HepG2 (cell line): ENCODE results near the gene DHX32. TPM values are rescaled to one million over a fixed set of nuclear protein-coding genes. Genes with fewer than 3 reads are reported as not detected.

Source experiments
- ATAC-seq: fragments of 200-7000 bp; cut with Tn5 transposase; 3 replicates; pipeline ENCODE4 v1.9.1; 2020; ENCODE audit warnings: mild to moderate bottlenecking, moderate library complexity
- BruUV-seq: library from RNA; stranded (reverse); fragments of 400-500 nt; replicated peaks from 2 replicates; lab custom pipeline; 2021; lab: Mats Ljungman, UMichigan
- CTCF ChIA-PET: fragments of 300-600 bp; formaldehyde crosslinking; extraction: SDS; loops from one replicate; lab custom pipeline; 2021; ENCODE audit warnings: low total read pairs, inconsistent platforms, low intra/inter-chr PET ratio; lab: Yijun Ruan, JAX
- POLR2A ChIA-PET: fragments of 350-600 bp; sonication (Branson Sonifier 250); formaldehyde crosslinking; loops from one replicate; lab custom pipeline; 2020; ENCODE audit warnings: antibody characterized with exemption, inconsistent platforms; lab: Yijun Ruan, JAX
- DNase-seq: peaks from one replicate; pipeline ENCODE4 v3.0.0-alpha.2; 2015; ENCODE audit warnings: low spot score
- FAIRE-seq: peaks from 3 replicates; lab custom pipeline; 2011; peaks lifted over from hg19 to GRCh38; lab: Jason Lieb, UNC
- H2AFZ ChIP-seq: one replicate; pipeline ENCODE4 v1.6.1; 2011; ENCODE audit warnings: low read length, inconsistent platforms
- H3K27ac ChIP-seq: fragments of 300-600 bp; 3 replicates; pipeline ENCODE4 v1.8.0; 2011; ENCODE audit warnings: mixed run types, mild to moderate bottlenecking, mixed read lengths, low read length, inconsistent platforms; ENCODE audit not compliant: insufficient read depth; ENCODE audit errors: extremely low read length
- H3K27me3 ChIP-seq, 2 experiments: fragments of 200-600 bp in 1 of 2; 2 replicates in 1 of 2; 3 replicates in 1 of 2; pipeline versions ENCODE4 v1.6.0 to v1.8.0; 2011; ENCODE audit warnings: low read length in 2 of 2, mild to moderate bottlenecking in 2 of 2, moderate library complexity in 2 of 2, inconsistent platforms in 1 of 2; ENCODE audit not compliant: insufficient read depth in 2 of 2, control insufficient read depth in 1 of 2
- H3K36me3 ChIP-seq, 2 experiments: fragments of 200-600 bp in 1 of 2; replicated peaks in 1 of 2; 2 replicates in 1 of 2; 3 replicates in 1 of 2; pipeline versions ENCODE4 v1.5.1 to v1.8.0; 2011; ENCODE audit warnings: low read length in 2 of 2, inconsistent platforms in 1 of 2; ENCODE audit not compliant: insufficient read depth in 2 of 2, control insufficient read depth in 1 of 2
- H3K4me1 ChIP-seq: 2 replicates; pipeline ENCODE4 v1.5.1; 2012; ENCODE audit warnings: low read length, inconsistent platforms; ENCODE audit not compliant: insufficient read depth
- H3K4me2 ChIP-seq: 2 replicates; pipeline ENCODE4 v1.6.0; 2011; ENCODE audit warnings: low read depth, low read length, inconsistent platforms
- H3K4me3 ChIP-seq, 3 experiments: fragments of 200-600 bp in 1 of 3; sonication (generic), shearing (Covaris generic) in 1 of 3; replicated peaks in 1 of 3; 2 replicates each; pipeline ENCODE4 v1.5.1; 2011 to 2016; ENCODE audit warnings: low read length in 3 of 3, inconsistent platforms in 2 of 3, low read depth in 2 of 3, mild to moderate bottlenecking in 2 of 3, control low read depth in 1 of 3, mixed read lengths in 1 of 3; ENCODE audit not compliant: insufficient read depth in 1 of 3
- H3K79me2 ChIP-seq: one replicate; pipeline ENCODE4 v1.6.1; 2011; ENCODE audit warnings: low read length, inconsistent platforms; ENCODE audit not compliant: insufficient read depth
- H3K9ac ChIP-seq: 2 replicates; pipeline ENCODE4 v1.6.0; 2011; ENCODE audit warnings: mild to moderate bottlenecking, low read depth, low read length, inconsistent platforms; ENCODE audit not compliant: insufficient read depth
- H3K9me3 ChIP-seq: 2 replicates; pipeline ENCODE4 v1.5.1; 2012; ENCODE audit warnings: mild to moderate bottlenecking, low read length
- H4K20me1 ChIP-seq: 2 replicates; pipeline ENCODE4 v1.6.0; 2011; ENCODE audit warnings: inconsistent platforms, mild to moderate bottlenecking, low read length, moderate library complexity; ENCODE audit not compliant: insufficient read depth
- AGO2 ChIP-seq: fragments of 200-400 bp; formaldehyde crosslinking; optimal IDR thresholded peaks from 2 replicates; pipeline ENCODE3; 2017; ENCODE audit warnings: mild to moderate bottlenecking, low read depth, low read length, moderate library complexity
- DNMT1 ChIP-seq: sonication (generic); formaldehyde crosslinking; IDR thresholded peaks from 2 replicates; pipeline ENCODE4 v1.5.1; 2020; ENCODE audit warnings: mild to moderate bottlenecking, missing genetic modification reagents
- ELF4 ChIP-seq: sonication (generic); formaldehyde crosslinking; IDR thresholded peaks from 2 replicates; pipeline ENCODE4 v1.5.0; 2020; ENCODE audit warnings: missing genetic modification reagents, mild to moderate bottlenecking, moderate library complexity, borderline replicate concordance
- ESRRA ChIP-seq: sonication (generic); formaldehyde crosslinking; IDR thresholded peaks from 2 replicates; pipeline ENCODE4 v1.5.1; 2020; ENCODE audit warnings: mild to moderate bottlenecking, low read depth, missing genetic modification reagents
- GZF1 ChIP-seq: sonication (generic); formaldehyde crosslinking; IDR thresholded peaks from 2 replicates; pipeline ENCODE4 v1.5.1; 2020; ENCODE audit warnings: mild to moderate bottlenecking, missing genetic modification reagents
- KLF15 ChIP-seq: sonication (generic); formaldehyde crosslinking; IDR thresholded peaks from 2 replicates; pipeline ENCODE4 v1.8.1; 2023; ENCODE audit warnings: borderline replicate concordance, mild to moderate bottlenecking, inconsistent platforms, missing genetic modification reagents, mixed read lengths
- MEIS2 ChIP-seq: sonication (generic); formaldehyde crosslinking; IDR thresholded peaks from 2 replicates; pipeline ENCODE4 v1.9.0; 2021; ENCODE audit warnings: mild to moderate bottlenecking, missing genetic modification reagents
- POGZ ChIP-seq: sonication (generic); formaldehyde crosslinking; IDR thresholded peaks from 2 replicates; pipeline ENCODE4 v1.4.0; 2020; ENCODE audit warnings: mild to moderate bottlenecking, missing genetic modification reagents
- RAD21 ChIP-seq: fragments of 450-650 bp; formaldehyde crosslinking; IDR thresholded peaks from 2 replicates; pipeline ENCODE4 v1.5.0; 2020; ENCODE audit warnings: mild to moderate bottlenecking
- SETDB1 ChIP-seq: sonication (generic); formaldehyde crosslinking; IDR thresholded peaks from 2 replicates; pipeline ENCODE4 v1.5.1; 2020; ENCODE audit warnings: missing genetic modification reagents, mild to moderate bottlenecking, borderline replicate concordance
- ZFP36L2 ChIP-seq: sonication (generic); formaldehyde crosslinking; IDR thresholded peaks from 2 replicates; pipeline ENCODE4 v1.4.0; 2020; ENCODE audit warnings: missing genetic modification reagents
- ZKSCAN5 ChIP-seq: sonication (generic); formaldehyde crosslinking; IDR thresholded peaks from 2 replicates; pipeline ENCODE4 v1.5.1; 2020; ENCODE audit warnings: mild to moderate bottlenecking, missing genetic modification reagents
- ZNF333 ChIP-seq: sonication (generic); formaldehyde crosslinking; IDR thresholded peaks from 2 replicates; pipeline ENCODE4 v1.4.0; 2020; ENCODE audit warnings: mild to moderate bottlenecking, missing genetic modification reagents, borderline replicate concordance
- ZNF878 ChIP-seq: sonication (generic); formaldehyde crosslinking; IDR thresholded peaks from 2 replicates; pipeline ENCODE4 v1.8.1; 2023; ENCODE audit warnings: mild to moderate bottlenecking, missing genetic modification reagents, moderate library complexity
- WGBS: methylation state at CpG from one replicate; pipeline ENCODE4 v1.1.6; 2017; ENCODE audit warnings: low lambda C conversion rate; 5-methylcytosine and 5-hydroxymethylcytosine counted together
- in situ Hi-C: cut with HindIII; loops from 2 replicates; pipeline ENCODE4 v1.10.0; 2017; ENCODE audit warnings: low pct_unique_long_range_greater_than_20kb; ENCODE audit not compliant: extremely low pct_ligation_motif_present
- intact Hi-C: fragments of 100-400 bp; cut with micrococcal nuclease; formaldehyde crosslinking; loops from one replicate; pipeline ENCODE4 v1.10.0; 2022; ENCODE audit not compliant: unreplicated experiment
- polyA plus RNA-seq, 8 experiments: library from polyadenylated mRNA; depleted of rRNA in 3 of 8; stranded (reverse) in 7 of 8; unstranded in 1 of 8; fragments of >200 nt; fragmentation: Illumina TruSeq in 4 of 8; extraction: Trizol in 4 of 8; gene quantifications; 2 replicates each; pipeline versions ENCODE4 v1.2.1 to v1.2.3, GENCODE V29; 2011 to 2016; ENCODE audit warnings: low read depth in 4 of 8, missing spikeins in 1 of 8, mixed read lengths in 1 of 8; ENCODE audit not compliant: insufficient read depth in 1 of 8
- total RNA-seq, 5 experiments: library from RNA; depleted of rRNA; stranded (reverse); fragments of >200 nt; fragmentation: Illumina TruSeq; extraction: Trizol; gene quantifications; 2 replicates each; pipeline ENCODE4 v1.2.3, GENCODE V29; 2016; ENCODE audit warnings: low read depth in 1 of 5
- TF ChIP-seq, protein P1 (sequence below): IDR thresholded peaks from 2 replicates; pipeline ENCODE4 v1.6.1; 2016; ENCODE audit warnings: missing genetic modification reagents, missing compliant biosample characterization
- TF ChIP-seq, protein P2 (sequence below): sonication (generic); formaldehyde crosslinking; IDR thresholded peaks from 2 replicates; pipeline ENCODE4 v1.8.1; 2023; ENCODE audit warnings: mild to moderate bottlenecking, inconsistent platforms, moderate library complexity, missing genetic modification reagents, borderline replicate concordance
- TF ChIP-seq, protein P3 (sequence below): sonication (generic); formaldehyde crosslinking; IDR thresholded peaks from 2 replicates; pipeline ENCODE4 v1.4.0; 2020; ENCODE audit warnings: missing genetic modification reagents
- TF ChIP-seq, protein P4 (sequence below): sonication (generic); formaldehyde crosslinking; IDR thresholded peaks from 2 replicates; pipeline ENCODE4 v1.4.0; 2020; ENCODE audit warnings: missing genetic modification reagents

The DHX32 gene
- total and polyA plus RNA-seq, 2 of the 13 experiments (the other 11 are each of a cell fraction or from before 2014, with no cell fraction given) = 15.5 to 16.5 TPM

DNA sequence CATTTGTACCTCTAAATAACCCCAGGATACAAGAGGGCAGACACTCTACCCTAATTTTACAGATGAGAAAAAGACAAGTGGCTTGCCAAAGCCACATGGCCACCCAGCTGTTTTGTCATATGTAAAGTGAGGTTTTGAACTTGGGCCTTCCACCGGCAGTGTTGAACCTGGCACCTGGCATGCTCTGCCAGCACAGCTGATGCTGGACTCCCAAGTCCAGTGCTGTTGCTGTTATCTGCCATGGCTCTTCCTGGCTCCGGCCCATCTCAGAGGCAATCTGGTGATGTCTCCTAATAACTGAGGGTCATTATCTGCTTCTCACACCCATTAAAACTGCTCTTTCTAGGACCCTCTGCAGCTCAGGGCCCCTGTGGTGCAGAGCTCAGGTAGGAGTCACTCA lies 32.7 kb downstream of the DHX32 start:
- TF ChIP-seq MEIS2 (CRISPR knock-in tag) = no peak
- TF ChIP-seq, protein P1, sequence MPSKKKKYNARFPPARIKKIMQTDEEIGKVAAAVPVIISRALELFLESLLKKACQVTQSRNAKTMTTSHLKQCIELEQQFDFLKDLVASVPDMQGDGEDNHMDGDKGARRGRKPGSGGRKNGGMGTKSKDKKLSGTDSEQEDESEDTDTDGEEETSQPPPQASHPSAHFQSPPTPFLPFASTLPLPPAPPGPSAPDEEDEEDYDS = no peak
- TF ChIP-seq, protein P2, sequence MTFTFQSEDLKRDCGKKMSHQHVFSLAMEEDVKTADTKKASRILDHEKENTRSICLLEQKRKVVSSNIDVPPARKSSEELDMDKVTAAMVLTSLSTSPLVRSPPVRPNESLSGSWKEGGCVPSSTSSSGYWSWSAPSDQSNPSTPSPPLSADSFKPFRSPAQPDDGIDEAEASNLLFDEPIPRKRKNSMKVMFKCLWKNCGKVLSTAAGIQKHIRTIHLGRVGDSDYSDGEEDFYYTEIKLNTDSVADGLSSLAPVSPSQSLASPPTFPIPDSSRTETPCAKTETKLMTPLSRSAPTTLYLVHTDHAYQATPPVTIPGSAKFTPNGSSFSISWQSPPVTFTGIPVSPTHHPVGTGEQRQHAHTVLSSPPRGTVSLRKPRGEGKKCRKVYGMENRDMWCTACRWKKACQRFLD (CRISPR knock-in tag) = no peak
- no peak for TF ChIP-seq DNMT1
- ChIA-PET CTCF (no interaction called here), POLR2A (no interaction called here)
- Histone ChIP-seq H4K20me1 (no peaks in the 10 kb centered on the region), H3K27ac (no peak overlapping the region), H3K9ac (no peak overlapping the region), H3K4me1 (peaks cover 33% of the 10 kb centered on the region), H2AFZ (no peak overlapping the region), H3K36me3 (peaks cover 9 to 11% of the 10 kb centered on the region in 2 experiments), H3K9me3 (no peaks in the 10 kb centered on the region), H3K4me2 (no peak overlapping the region), H3K27me3 (no peaks in the 10 kb centered on the region), H3K79me2 (no peaks in the 10 kb centered on the region), H3K4me3 (no peak overlapping the region)
- ATAC-seq (no peak), FAIRE-seq (no peak), DNase-seq (no peak)
- intact Hi-C loops = no loop called here
- in situ Hi-C loops = no loop called here
- WGBS = 100% methylated on average over 2 of the region's 2 CpGs
- no TSS peak for BruUV-seq

DNA sequence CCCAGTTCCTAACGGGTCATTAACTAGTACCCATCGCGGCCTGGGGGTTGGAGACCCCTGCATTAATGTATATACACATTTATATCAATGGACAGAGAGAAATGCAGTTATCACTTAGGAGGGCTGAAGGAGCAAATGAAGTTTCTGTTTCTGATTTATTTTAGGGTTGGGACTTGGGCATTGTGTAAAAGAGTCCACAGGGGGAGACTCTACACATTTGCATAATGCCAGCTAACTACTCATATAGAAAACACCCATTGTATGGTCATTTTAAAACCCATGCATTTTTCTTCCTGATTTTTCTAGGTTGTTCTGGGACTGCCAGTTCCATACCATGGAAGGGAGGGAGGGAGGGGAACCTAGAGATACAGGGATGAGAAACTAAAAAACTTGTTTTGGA lies 34.2 kb downstream of the DHX32 start:
- H3K4me2 ChIP-seq = no peak overlapping the region
- H3K27ac ChIP-seq = no peak overlapping the region
- in situ Hi-C loops = no loop called here
- no peak for DNase-seq
- no peak overlapping the region for H3K9ac ChIP-seq
- peaks cover 12 to 18% of the 10 kb centered on the region in 2 experiments for H3K36me3 ChIP-seq
- FAIRE-seq = no peak
- H3K4me1 ChIP-seq = peaks cover 33% of the 10 kb centered on the region
- H3K4me3 ChIP-seq = no peak overlapping the region
- CTCF ChIA-PET = no interaction called here
- H3K79me2 ChIP-seq = no peaks in the 10 kb centered on the region
- H4K20me1 ChIP-seq = no peaks in the 10 kb centered on the region
- no peaks in the 10 kb centered on the region for H3K27me3 ChIP-seq
- intact Hi-C loops = no loop called here
- WGBS = 100% methylated on average over 3 of the region's 3 CpGs
- no peak for ATAC-seq
- no peak overlapping the region for H2AFZ ChIP-seq
- H3K9me3 ChIP-seq = no peaks in the 10 kb centered on the region
- POLR2A ChIA-PET = no interaction called here
- BruUV-seq = no TSS peak
- TF ChIP-seq POGZ (no peak), RAD21 (no peak), ZFP36L2 (no peak), ESRRA (CRISPR knock-in tag) (no peak), ZNF333 (CRISPR knock-in tag) (no peak), ELF4 (CRISPR knock-in tag) (no peak), AGO2 (no peak), KLF15 (CRISPR knock-in tag) (no peak), ZKSCAN5 (CRISPR knock-in tag) (no peak), SETDB1 (CRISPR knock-in tag) (no peak), ZNF878 (CRISPR knock-in tag) (no peak), GZF1 (no peak)
- TF ChIP-seq, protein P3, sequence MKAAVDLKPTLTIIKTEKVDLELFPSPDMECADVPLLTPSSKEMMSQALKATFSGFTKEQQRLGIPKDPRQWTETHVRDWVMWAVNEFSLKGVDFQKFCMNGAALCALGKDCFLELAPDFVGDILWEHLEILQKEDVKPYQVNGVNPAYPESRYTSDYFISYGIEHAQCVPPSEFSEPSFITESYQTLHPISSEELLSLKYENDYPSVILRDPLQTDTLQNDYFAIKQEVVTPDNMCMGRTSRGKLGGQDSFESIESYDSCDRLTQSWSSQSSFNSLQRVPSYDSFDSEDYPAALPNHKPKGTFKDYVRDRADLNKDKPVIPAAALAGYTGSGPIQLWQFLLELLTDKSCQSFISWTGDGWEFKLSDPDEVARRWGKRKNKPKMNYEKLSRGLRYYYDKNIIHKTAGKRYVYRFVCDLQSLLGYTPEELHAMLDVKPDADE (CRISPR knock-in tag) = no peak
- TF ChIP-seq, protein P4, sequence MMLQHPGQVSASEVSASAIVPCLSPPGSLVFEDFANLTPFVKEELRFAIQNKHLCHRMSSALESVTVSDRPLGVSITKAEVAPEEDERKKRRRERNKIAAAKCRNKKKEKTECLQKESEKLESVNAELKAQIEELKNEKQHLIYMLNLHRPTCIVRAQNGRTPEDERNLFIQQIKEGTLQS (CRISPR knock-in tag) = no peak
